Fibroblast of skin of abdomen (primary cell): Measurements from ENCODE around the gene SLC7A5.
"Not testable (repeated sequence)": the region's sequence is repeated elsewhere in the genome, so short reads cannot be mapped to it uniquely, and the experiment has no call there.

ENCODE experiments used
- DNase-seq: peaks from one replicate; pipeline ENCODE4 v3.0.0-alpha.2; 2013

The SLC7A5 gene

DNA sequence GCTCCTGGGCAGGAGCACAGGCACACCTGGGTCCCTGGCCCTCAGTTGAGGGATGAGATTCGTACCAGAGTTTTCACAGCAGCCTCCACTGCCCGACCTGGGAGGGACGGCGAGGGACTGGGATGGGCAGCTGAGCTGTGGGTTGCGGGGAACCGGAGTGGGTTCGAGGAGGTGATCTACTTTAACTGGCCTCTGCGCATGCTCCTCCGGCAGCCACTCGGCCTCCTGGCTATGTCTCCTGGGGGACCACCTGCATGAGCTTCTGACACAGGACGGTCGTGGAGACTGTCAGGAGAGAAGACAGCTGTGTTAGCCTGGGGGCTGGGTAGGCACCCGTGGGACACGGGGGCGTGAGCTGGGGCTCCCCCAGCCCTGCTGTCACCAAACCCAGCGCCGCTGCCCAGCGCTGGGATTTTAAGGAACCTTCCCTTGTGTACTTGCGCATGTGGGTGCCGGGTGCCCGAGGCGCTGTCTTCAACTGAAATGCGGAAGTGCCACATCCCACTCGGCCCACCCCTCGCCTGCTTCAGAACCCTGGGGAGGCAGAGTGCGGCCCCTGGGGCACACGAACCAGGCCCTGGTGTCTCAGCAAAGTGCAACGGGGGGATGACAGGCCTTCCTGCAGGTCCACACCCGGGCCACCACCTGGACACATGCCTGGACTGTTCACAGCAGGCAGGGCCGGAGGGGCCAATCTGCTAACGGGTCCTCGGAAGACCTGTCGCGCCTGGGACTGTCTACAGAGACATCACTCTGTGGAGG lies 36.4 kb downstream of the SLC7A5 start:
- DNase-seq: no peak

DNA sequence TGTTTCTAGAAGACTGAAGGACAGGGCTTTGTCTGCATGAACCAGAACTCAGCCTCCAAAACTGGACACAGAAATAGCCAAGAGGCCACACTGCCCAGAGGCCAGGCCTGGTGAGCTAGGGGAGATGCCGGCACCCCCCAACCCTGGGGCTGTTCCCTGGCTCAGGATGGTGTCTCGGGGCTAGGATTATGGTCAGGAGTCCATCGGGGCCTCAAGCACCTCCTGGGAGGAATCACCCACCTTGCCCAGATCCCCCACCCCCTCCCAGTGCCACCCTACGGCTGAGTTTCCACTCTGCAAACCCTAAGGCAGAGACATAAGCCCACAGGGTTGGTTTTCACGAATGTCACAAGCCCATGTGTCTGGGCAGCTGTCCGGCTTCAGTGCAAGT lies 37.2 kb downstream of the SLC7A5 start:
- DNase-seq: no peak

DNA sequence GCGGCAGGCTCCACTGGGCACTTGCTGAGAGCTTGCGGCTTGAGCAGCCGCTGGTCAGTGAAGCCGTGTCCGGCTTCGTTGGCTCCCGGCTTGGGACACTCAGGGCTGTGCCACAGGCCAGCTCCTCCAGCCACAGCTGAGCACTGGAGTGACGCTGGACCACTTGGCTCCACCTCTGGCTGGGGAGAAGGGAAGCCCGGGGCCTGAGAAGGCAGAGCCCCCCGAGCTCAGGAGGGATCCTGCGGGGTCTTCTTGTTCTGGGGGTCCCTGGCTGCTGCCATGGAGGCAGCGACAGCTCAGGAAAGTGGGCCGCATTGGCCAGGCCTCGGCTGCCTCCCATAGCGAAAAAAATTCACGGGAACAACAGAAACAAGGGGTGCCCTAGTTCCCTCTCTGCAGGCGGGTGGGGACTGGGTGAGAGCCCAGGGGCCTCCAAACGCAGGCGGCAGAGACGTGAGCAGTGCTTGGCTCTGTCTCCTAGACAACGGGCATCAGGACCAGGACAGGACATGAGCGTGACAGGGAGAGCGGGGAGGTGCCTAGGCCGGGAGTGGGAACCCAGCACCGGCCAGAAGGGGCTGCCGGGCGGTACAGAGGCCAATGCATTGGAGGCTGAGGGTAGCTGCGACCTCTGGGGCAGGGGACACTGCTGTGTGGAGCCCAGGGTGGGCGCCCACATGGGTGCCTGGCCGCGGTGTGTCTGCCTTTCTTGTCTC lies 37.7 kb downstream of the SLC7A5 start:
- DNase-seq: no peak

DNA sequence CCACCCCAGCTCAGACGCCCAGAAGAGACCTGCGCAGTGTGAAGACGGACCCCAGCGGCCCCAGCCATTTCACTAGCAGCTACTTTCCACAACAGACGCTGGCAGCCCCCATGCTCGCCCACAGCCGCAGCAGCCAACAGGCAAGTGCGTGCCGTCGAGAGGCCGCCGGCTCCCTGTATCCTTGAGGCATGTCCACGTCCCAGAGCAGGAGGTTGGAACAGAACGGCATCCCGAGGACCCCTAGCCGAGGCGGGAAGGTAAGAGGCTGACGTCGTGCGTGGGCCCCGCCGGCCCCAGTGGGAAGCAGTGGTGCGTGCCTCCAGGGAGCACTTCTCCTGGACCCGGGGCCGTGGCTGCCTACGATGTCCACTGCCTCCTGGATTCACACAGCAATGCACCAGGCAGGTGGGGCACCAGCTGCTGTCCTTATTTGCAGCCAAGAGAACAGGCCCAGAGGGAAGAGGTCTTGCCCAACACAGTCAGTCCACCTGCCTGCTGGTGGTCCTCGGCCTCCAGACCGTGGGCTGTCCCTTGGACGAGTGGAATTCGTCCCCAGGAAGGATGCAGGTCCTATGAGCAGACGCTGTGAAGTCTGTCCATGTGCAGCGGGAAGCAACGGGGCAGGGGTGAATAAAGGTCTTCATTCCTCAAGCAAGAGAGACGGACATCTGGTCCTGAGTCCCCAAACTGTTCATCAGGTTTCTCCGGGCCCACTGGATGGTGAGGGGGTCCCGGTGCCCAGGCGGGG lies 38.5 kb downstream of the SLC7A5 start:
- DNase-seq: no peak

DNA sequence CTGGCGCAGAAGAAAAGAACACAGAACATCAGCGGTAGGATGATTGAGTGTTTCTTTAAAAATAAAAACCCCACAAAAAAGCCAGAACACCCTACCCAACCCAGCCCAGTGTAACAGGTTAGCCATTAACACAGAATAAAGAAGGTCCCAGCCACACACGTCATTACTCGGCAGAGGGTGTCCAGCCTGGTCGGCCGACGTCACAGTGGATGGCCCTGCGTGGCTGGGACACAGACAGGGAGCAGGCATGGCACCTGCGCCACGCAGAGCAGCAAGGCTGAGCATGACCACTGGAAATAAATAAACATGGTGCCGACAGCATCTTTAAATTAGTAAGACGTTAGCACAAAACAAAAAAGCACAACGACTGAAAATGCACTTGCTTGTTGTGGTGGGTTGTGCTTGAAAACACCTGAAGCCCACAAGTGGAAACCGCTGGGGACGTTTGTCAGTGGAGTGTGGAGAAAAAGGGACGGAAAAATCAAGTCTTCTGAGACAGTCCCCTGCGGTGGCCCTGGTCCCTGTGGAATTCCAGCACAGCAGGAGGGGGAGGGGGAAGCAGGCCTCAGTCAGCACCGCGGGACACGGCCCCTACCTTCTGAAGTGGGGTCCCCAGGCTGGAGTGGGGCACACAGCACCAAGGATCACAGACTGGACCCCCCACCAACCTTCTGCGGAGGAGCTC lies 39.2 kb downstream of the SLC7A5 start:
- no peak for DNase-seq

DNA sequence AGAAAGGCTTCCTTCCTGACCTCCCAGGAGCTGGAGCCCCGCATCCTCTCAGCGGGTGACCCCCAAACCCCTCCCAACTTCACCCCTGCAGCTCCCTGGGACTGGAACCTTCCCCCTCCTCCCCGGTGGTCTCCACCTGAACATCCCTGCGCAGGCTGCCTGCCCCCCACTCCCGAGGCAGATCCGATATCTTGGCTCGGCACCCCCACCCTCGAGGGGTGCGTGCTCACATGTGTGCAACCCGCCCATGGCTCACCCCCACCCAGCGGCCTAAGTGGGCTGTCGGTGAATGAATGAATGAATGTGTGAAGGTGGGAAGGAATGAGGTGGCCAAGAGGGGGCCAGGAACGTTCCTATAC lies 39.7 kb downstream of the SLC7A5 start:
- no peak for DNase-seq

DNA sequence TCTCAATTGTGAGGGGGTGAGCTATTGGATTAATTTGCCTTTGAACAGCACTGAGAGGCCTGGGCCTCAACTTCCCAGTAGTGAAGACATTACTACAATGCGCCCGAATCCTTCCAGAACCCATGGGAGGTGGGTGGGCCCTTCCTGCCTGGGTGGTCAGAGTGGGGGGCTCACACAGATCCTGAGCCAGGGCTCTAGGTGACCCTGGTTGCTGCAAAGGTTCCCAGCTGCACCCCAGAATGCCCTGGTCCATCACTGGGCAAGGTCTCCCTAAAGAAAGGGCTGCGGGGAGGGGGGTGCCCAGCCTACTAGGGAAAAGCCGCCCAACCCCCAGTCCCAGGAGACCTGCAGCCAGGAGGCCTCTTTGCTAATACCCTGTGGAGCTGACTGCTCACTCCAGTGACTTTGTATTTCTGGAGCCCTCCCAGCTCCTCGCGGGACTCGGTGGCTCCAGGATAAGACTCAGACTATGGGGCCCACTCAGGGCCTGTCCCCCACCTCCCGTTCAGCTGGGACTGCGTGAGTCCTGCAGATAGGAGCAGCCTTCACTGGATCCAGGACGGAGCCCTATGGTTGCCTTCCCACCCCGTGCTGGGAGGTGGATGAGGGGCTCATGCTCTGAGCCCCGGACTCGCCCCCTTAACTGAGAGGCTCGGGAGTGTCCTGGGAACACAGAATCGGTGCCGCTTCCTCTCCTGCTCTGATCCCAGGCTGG lies 40.2 kb downstream of the SLC7A5 start:
- DNase-seq: no peak

DNA sequence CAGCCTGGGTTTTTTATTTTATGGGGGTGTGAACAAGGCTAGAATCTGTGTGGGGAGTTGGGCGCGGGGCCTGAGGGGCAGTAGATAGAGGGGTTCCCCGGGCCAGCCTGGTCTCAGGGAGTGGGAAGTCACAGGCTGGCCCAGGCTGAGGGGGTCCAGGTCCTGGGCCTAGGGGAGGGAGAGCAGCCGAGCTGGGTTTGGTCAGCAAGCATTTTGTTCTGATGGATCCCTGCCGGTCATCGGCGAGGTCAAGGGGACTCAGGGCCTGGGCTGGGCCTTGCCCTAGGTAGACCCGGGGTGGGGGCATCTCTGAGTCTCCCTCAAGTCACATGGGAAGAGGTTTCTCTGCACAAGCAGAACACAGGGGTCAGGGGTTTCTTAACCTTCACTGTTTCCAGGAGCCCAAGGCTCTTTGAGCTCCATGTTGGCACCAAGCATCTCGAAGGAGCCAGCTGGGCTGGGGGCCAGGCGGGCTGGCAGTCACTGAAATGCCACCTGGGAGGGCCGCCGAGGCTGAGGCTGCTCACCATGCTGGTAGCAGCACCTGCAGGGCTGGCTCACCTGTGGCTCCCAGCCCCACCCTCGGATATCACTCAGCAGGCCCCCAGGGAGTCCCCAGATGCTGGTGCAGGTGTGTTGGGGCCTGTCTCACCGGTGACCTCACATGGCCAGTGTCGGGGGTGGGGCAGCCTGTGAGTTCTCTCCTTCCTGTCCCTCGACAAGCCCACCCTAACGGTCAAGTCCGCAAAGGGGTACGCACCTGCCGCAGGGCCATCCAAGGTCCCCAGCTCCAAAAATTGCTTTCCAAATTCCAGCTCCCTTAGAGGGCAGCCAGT lies 41.0 kb downstream of the SLC7A5 start:
- DNase-seq: no peak

DNA sequence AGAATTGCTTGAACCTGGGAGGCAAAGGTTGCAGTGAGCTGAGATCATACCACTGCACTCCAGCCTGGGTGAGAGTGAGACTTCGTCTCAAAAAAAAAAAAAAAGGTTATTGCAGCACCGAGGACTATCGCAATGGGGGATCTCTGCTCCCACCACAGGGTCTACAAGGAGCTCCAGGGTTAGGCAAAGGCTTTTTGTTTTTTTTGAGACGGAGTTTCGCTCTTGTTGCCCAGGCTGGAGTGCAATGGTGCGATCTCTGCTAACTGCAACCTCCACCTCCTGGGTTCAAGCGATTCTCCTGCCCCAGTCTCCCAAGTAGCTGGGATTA lies 41.8 kb downstream of the SLC7A5 start:
- DNase-seq: not testable (repeated sequence)

DNA sequence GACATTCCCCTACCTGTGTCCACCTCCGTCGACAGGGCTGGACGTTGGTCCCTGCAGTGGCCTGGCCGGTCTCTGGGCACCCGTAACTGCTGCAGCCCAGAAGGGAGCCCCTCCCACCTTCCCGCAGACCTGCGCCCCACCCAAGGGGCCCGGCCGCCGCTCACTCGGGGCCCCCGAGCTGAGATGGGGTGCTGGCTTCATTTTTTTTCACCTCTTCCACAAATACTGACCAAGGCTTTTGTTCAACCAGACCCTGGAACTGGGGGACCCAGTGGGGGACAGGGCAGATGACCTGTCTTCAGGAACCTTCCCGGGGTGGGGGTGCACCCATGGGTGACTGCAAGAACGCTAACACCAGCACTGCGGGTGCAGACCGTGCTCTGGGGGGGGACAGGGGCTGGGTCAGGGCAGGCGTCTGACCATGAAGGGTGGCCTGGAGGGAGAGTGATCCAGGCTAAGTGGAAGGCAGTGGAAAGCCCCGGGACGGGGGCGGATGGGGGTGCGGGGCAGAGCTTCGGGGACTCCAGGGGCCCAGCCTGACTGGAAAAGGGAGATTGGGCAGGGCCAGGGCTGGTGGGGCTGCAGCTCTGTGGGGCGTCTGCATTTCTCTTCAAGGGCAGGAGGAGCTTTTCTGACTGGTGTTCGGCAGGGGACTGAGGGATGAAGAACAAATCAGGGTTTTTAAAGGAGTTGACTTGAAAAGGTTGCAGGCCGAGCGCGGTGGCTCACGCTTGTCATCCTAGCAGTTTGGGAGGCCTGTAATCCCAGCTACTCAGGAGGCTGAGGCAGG lies 42.3 kb downstream of the SLC7A5 start:
- no peak for DNase-seq

DNA sequence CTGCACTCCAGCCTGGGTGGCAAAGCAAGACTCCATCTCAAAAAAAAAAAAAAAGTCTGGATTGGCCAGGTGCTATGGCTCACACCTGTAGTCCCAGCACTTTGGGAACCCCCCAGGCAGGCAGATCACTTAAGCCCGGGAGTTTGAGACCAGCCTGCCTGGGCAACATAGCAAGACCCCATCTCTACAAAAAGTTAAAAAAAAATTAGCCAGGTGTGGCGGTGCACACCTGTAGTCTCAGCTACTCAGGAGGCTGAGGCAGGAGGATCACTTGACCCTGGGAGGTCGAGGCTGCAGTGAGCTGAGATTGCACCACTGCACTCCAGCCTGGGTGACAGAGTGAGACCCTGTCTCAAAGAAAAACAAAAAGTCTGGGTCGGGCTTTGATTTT lies 42.9 kb downstream of the SLC7A5 start:
- not testable (repeated sequence) for DNase-seq

DNA sequence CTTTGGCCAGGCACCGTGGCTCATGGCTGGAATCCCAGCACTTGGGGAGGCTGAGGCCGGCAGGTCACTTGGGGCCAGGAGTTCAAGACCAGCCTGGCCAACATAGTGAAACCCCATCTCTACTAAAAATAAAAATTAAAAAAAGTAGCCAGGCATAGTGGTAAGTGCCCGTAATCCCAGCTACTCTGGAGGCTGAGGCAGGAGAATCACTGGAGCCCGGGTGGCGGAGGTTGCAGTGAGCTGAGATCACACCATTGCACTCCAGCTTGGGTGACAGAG lies 43.5 kb downstream of the SLC7A5 start:
- DNase-seq: not testable (repeated sequence)

DNA sequence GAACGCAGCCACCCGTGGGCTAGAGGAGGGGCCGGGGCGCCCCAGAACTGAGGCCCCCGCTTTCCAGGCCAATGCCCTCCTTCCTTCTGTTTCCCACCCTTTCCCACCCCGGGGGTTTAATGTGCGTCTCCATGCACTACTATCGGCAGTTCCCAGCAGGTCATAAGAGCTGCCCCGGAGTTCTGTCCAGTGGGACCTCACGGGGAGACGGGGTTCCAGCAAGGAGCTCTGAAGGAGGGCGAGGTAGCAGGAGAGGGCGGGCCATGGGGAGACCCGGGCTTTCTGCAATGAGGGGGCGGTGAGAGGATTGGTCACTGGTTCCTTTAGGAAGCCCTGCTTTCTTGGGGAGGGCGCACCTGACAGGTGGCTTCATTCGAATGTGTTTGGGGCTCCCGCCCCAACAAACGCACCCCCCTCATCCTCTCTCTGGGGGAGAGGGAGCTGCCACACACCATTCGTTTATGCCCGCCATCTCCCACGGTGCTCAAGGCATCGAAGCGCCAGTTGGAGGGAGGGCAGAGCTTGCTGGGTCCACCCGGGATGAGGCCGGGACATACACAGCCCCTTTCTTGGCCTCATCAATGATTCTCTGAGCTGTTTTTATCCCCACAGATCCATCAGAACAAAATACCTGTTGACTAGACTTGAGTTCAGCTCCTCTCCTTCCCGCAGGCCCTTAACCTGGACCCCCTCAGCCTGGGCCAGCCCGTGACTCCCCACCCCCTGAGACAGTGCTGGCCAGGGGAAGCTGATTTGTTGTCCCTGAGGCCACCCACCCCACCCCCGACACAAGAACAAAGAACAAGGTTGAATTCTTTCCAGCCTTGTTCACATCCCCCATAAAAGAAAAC lies 44.1 kb downstream of the SLC7A5 start:
- no peak for DNase-seq

DNA sequence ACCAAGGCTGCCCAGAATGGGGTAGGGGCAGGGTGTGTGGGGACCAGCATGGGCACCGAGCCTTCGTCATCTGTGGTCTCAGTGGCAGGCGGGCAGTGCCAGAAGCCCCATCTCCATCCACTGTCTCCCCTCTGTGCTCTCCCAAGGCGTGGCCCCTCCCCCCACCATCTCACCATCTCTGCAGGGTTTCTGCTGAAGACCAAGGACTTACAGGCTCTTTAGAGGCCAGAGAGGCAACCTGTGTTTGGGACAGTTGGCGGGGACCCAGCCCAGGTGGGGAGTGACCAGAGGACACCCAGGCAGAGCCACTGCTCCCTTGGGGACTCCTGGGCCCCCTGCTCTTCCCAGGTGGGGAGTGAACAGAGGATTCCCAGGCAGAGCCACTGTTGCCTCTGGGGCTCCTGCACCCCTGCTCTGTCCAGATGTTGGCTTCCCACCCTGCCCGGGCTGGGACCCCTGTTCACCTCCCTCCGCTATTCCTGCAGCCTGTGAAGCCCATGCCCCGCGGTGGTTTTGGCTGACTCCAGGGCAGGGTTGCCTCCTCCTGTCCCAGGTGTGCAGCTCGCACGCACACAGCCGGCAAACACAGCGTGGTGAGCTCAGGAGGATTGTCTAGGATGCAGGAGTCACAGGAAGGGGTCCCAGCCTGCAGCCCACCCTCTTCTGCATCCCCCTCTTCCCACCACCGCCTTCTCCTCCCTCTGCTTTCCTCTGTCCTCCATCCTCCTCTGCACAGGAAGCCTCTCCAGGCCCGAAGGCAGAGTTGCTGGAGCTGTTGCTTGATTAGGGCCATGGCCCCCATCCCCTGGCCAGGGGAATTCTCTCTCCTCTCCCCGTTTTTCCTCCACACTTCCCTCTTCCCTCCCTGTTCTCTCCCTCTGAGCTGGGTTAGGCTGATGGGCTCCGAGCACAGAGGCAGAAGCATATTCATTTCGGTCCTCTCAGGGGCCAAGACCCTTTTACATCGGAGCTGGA lies 45.0 kb downstream of the SLC7A5 start:
- no peak for DNase-seq

DNA sequence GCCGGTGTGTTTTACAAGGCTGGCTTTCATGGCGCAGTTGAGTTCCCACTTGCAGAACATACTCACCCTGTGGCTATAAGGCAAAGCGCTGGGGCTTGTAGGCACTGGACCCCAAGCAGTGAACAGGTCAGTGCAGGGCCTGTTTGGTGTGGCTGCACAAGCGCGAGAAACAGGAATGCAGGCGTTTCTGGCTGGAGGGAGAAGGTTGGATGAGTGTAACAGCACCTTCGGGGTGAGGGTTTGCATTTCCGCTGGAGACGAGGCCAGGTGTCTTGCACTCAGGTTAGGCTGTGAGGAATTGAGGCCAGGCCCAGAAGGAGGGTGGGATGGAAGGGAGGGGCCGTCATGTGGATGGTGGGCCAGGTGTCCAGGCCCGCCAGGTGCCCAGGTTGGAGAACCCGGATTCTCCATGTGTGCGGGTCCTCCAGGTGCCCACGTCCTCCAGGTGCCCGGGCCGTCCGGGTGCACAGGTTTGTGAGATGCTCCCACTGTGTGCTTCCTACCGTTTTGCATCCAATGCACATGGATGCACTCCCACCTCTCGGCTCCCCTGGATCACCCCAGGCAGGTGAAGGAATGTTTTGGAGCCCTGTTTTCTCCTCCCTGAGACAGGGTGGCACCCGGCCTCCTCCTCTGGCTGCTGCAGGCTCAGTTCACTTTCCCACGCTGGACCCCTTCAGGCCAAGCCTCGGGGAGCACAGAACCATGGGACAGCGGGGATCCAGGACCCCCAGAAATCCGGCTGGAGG lies 46.0 kb downstream of the SLC7A5 start:
- no peak for DNase-seq

DNA sequence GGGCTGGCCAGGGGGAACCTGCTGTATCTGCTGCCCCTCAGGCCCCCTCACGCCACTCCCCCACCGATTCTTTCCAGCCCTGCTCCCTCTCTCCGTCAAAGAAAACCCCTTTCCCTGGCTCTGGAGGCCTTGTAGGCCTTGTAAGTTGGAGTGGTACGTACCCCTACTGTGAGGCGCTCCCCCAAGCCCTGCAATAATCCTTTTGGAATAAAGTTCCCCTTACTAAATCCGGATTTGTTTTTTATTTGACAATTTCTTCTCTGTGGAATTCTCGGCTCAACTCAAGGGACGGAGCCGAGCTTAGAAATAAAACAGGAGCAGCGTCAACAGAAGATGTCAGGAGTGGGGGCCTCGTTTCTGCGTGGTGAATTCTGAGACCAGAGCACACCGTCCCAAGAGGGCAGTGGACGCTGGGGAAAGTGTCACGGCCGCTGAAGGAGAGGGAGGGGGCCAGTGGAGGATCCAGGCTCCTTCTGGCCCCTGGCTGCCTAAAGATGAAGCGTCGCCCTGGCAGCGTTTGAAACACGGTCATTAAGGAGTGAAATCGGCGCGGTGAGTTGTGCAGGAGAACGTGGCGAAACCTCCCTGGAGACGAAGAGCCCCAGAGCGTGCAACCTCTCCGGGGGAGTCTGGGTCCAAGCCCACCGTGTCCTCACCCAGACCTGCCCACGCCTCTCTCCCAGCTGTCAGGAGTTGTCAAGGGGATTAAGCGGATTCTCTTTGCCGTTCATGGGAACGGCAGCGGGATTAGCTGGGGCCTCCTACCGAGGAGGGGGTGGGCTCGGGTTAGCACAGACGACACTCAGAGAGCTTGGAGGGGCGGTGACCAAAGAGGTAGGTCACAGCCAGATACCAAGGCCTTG lies 47.0 kb downstream of the SLC7A5 start:
- no peak for DNase-seq
